ENCODE data around the gene C22orf23. TPM values are rescaled to one million over a fixed set of nuclear protein-coding genes. Genes with fewer than 3 reads are reported as not detected.

C22orf23 gene
- total and polyA plus RNA-seq, 2 donors (not counting 1 experiment from before 2014, with no cell fraction given): not detected

GRCh38 chr22:37920126-37920525 lies 33.3 kb downstream of the C22orf23 start:
- Histone ChIP-seq H3K36me3 (replicated peaks in 1 of 2; ENCODE audit: control extremely low read depth in 1 of 2, control insufficient read depth in 1 of 2, extremely low read depth in 1 of 2, insufficient read depth in 2 of 2, low read length in 1 of 2) (peaks cover 0 to 36% of the 10 kb centered on the region in 2 experiments), H3K9ac (ENCODE audit: low read length) (peak overlapping the region; percentile 45), H2AFZ (ENCODE audit: insufficient read depth, low read depth, low read length, poor library complexity, severe bottlenecking) (peak overlapping the region; percentile 68), H3K9me3 (ENCODE audit: control extremely low read depth in 1 of 3, control insufficient read depth in 2 of 3, insufficient read depth in 1 of 3, low read length in 2 of 3) (no peaks in the 10 kb centered on the region), H3K27ac (ENCODE audit: low read length in 2 of 2) (peak overlapping the region; percentile 50 to 76), H3K4me1 (ENCODE audit: control insufficient read depth in 2 of 2, insufficient read depth in 2 of 2, low read length in 2 of 2) (peaks cover 6 to 19% of the 10 kb centered on the region in 2 donors), H4K20me1 (ENCODE audit: control insufficient read depth, insufficient read depth, low read length, poor library complexity, severe bottlenecking) (no peaks in the 10 kb centered on the region), H3K79me2 (ENCODE audit: control insufficient read depth, insufficient read depth, low read length) (peaks cover 7% of the 10 kb centered on the region), H3K4me3 (ENCODE audit: control extremely low read depth in 1 of 5, extremely low read depth in 1 of 5, insufficient read depth in 1 of 5, low read depth in 2 of 5, low read length in 4 of 5) (no peak overlapping the region), H3K27me3 (replicated peaks in 1 of 4; ENCODE audit: control extremely low read depth in 1 of 4, control insufficient read depth in 3 of 4, insufficient read depth in 4 of 4, low read length in 3 of 4) (no peaks in the 10 kb centered on the region), H3K4me2 (replicated peaks; ENCODE audit: low read depth, low read length, poor library complexity, severe bottlenecking) (peak overlapping the region; percentile 66)
- WGBS (ENCODE audit: insufficient coverage): 40% methylated on average over 1 of the region's 5 CpGs
- intact Hi-C loops (cut with micrococcal nuclease): no loop called here
- Mint-ChIP-seq H3K4me1 (peaks cover 9% of the 10 kb centered on the region), H3K4me3 (peak overlapping the region; percentile 71), H3K27ac (peak overlapping the region; percentile 90), H3K9me3 (ENCODE audit: insufficient read depth) (no peaks in the 10 kb centered on the region), H3K27me3 (no peaks in the 10 kb centered on the region)
- ChIA-PET POLR2A (interaction anchor here (0.6 to 0.7 kb wide), 4 partner anchors 9 to 34 kb away, joined by 3 to 7 read pairs (median 6); partner anchors contain the start of genes C22orf23 and POLR2F), CTCF (interaction anchor here (0.7 to 1.4 kb wide), 3 partner anchors 9 to 23 kb away, joined by 3 to 4 read pairs (median 3); partner anchors contain the start of gene MICALL1)
- no peak for ATAC-seq (ENCODE audit: low read depth)
- TF ChIP-seq EZH2 (IDR thresholded peaks at IDR 0.05; ENCODE audit: borderline replicate concordance, insufficient read depth, low read depth, low read length, poor library complexity, severe bottlenecking) (no peak), CTCF (IDR thresholded peaks at IDR 0.05) (no peak)
- peak; percentile 45 for DNase-seq

- Histone ChIP-seq H3K79me2 (ENCODE audit: control insufficient read depth, insufficient read depth, low read length) (no peaks in the 10 kb centered on the region), H3K9ac (ENCODE audit: low read length) (no peak overlapping the region), H3K4me2 (replicated peaks; ENCODE audit: low read depth, low read length, poor library complexity, severe bottlenecking) (no peak overlapping the region), H3K9me3 (ENCODE audit: control extremely low read depth in 1 of 3, control insufficient read depth in 2 of 3, insufficient read depth in 1 of 3, low read length in 2 of 3) (no peaks in the 10 kb centered on the region), H3K27me3 (replicated peaks in 1 of 4; ENCODE audit: control extremely low read depth in 1 of 4, control insufficient read depth in 3 of 4, insufficient read depth in 4 of 4, low read length in 3 of 4) (no peaks in the 10 kb centered on the region), H3K4me1 (ENCODE audit: control insufficient read depth in 2 of 2, insufficient read depth in 2 of 2, low read length in 2 of 2) (peaks cover 6 to 19% of the 10 kb centered on the region in 2 donors), H2AFZ (ENCODE audit: insufficient read depth, low read depth, low read length, poor library complexity, severe bottlenecking) (no peak overlapping the region), H3K36me3 (replicated peaks in 1 of 2; ENCODE audit: control extremely low read depth in 1 of 2, control insufficient read depth in 1 of 2, extremely low read depth in 1 of 2, insufficient read depth in 2 of 2, low read length in 1 of 2) (peaks cover 0 to 28% of the 10 kb centered on the region in 2 experiments), H3K27ac (ENCODE audit: low read length in 2 of 2) (peak overlapping the region in 1 of 2 donors; percentile 12), H4K20me1 (ENCODE audit: control insufficient read depth, insufficient read depth, low read length, poor library complexity, severe bottlenecking) (no peaks in the 10 kb centered on the region), H3K4me3 (ENCODE audit: control extremely low read depth in 1 of 5, extremely low read depth in 1 of 5, insufficient read depth in 1 of 5, low read depth in 2 of 5, low read length in 4 of 5) (no peak overlapping the region)
- WGBS (ENCODE audit: insufficient coverage): 95% methylated on average over 25 of the region's 25 CpGs
- no peak for DNase-seq
- intact Hi-C loops (cut with micrococcal nuclease): no loop called here
- H3K27ac Mint-ChIP-seq: peak overlapping the region; percentile 17
- H3K9me3 Mint-ChIP-seq (ENCODE audit: insufficient read depth): no peaks in the 10 kb centered on the region
- no peak for TF ChIP-seq CTCF (IDR thresholded peaks at IDR 0.05)
- TF ChIP-seq EZH2 (IDR thresholded peaks at IDR 0.05; ENCODE audit: borderline replicate concordance, insufficient read depth, low read depth, low read length, poor library complexity, severe bottlenecking): no peak
- POLR2A ChIA-PET: interaction anchor here (0.5 kb wide), 1 partner anchor 16 kb away, joined by 3 read pairs; no protein-coding TSS in a partner anchor
- CTCF ChIA-PET: interaction anchor here (0.8 to 1.4 kb wide), 2 partner anchors 10 to 11 kb away, joined by 3 read pairs; no protein-coding TSS in a partner anchor
- H3K4me1 Mint-ChIP-seq: peaks cover 9% of the 10 kb centered on the region
- no peak overlapping the region for H3K4me3 Mint-ChIP-seq
- no peak for ATAC-seq (ENCODE audit: low read depth)
- H3K27me3 Mint-ChIP-seq: no peaks in the 10 kb centered on the region
Measured at GRCh38 chr22:37918580-37919270, 34.7 kb downstream of the C22orf23 start.

Measured in B cell (primary cell).